HepG2 (cell line): ENCODE measurements around the gene CAB39.

Source experiments
- NFYC ChIP-seq: IDR thresholded peaks from 2 replicates; pipeline ENCODE4 v1.6.1; 2016; ENCODE audit warnings: missing genetic modification reagents, missing compliant biosample characterization
- PLSCR1 ChIP-seq: sonication (generic); formaldehyde crosslinking; IDR thresholded peaks from 2 replicates; pipeline ENCODE4 v1.5.0; 2020; ENCODE audit warnings: missing genetic modification reagents, mild to moderate bottlenecking, borderline replicate concordance

DNA sequence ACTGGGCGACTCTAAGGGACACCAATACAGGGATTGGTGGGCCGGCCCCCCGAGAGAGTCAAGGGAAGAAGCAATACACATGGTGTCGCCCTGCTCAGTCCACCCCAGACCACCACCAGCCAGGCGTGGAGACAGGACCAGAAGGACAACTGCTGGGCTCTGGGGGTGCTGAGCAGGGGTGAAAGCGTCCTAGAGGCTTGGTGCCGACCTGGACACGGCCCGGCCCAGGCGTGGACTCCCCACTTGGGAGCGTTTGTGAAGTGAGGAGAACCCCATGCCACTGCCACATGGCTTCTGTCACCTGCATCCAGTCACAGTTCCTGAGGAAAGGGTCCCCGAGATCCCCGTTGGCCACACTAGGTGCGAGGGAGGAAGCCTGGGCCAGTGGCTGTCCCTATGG lies 116.7 kb downstream of the CAB39 start:
- no peak for TF ChIP-seq NFYC (CRISPR knock-in tag)
- no peak for TF ChIP-seq PLSCR1
